Activated CD8-positive, alpha-beta memory T cell treated with anti-CD3 and anti-CD28 coated beads for 24 hours (primary cell): ENCODE measurements around the gene PARD6B.
A peak's percentile ranks its signal among the peaks of the same experiment; 100 is the strongest.
"Not testable (repeated sequence)": the region's sequence is repeated elsewhere in the genome, so short reads cannot be mapped to it uniquely, and the experiment has no call there.

Source experiments
- DNase-seq: peaks from one replicate; pipeline ENCODE4 v3.0.0-alpha.2; 2020

PARD6B gene

DNA sequence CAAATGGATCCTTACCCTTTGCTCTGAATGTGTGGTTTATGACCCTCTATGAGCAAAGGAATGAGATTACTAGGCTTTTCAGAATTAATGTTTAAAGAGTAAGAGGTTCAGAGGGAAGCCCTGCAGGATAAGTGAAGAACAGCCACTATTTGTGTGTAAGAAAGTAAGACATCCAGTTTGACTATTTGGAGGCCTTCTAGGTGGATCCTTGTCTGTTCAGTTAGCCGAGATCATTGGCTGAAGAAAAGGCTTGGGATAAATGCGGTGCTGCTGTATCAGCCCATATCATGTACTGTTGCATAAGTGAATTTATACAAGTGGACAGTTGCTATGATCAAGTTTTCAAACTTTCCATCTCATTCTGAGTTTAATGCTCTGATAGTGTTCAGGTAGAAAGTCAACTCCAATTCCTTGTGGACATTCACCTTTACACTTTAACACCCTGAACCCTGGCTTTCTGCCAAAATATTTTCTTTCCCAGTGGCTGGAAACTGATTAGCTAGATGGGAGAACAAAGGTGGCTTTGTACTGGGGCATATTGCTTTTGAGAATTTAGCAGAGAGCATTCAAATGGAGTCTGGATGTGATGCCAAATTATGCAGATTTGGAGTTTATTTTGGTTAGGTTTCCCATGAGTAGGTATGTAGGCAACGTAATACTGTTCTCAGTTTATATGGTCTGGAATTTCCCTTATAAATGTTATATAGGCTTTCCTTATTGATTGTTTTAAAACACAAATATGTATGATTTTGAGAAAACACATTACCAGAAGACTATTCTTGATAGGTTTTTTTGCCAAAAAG, 15.0 kb downstream of the PARD6B start:
- DNase-seq: peak; percentile 9

DNA sequence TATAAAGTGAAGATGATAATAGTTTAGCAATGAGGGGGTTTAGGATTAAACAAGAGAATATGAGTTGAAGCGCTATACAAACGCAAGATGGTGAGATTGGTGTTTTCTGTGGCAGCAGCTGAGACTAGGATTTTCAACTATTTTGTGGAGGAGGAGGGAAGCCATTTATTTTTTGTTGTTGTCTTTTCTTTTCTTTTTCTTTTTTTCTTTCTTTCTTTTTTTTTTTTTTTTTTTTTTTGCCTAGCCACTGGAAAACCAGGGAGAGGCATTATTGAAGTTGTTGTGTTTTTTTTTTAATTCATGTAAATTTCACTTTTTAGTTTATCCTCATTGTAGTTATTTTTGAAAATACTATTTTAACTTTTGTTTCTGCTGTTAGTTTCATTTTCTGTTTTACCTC, 15.9 kb downstream of the PARD6B start:
- DNase-seq: no peak

DNA sequence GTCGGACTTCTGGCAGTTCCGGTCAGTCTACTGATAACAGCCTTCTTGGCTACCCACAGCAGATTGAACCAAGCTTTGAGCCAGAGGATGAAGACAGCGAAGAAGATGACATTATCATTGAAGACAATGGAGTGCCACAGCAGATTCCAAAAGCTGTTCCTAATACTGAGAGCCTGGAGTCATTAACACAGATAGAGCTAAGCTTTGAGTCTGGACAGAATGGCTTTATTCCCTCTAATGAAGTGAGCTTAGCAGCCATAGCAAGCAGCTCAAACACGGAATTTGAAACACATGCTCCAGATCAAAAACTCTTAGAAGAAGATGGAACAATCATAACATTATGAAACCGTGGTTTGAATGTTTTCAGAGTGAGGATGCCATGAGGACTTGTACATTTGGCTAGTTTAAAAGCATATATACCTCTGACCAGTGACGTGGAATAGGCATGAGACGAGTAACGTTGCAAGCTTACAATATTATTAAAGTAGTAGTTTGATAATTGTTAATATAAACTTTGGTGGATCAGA, 18.8 kb downstream of the PARD6B start:
- peak; percentile 15 for DNase-seq

DNA sequence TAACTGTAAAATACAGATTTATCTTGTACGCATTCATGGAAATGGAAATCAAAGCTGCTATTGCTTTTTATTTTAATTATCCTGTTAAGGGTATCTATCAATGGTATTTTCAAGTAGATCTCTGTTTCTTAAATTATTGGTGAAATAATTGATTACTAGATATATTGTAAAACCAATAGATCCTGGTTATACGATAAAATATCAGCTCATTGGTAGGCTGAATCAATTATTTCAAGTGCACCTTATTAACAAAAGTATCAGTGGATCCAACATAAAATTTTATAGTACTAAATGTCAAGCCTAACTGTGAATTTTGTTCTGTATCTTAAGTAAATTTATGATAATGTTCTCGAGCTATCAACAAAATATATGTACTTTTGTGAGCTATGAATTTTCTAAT, 21.8 kb downstream of the PARD6B start:
- no peak for DNase-seq

DNA sequence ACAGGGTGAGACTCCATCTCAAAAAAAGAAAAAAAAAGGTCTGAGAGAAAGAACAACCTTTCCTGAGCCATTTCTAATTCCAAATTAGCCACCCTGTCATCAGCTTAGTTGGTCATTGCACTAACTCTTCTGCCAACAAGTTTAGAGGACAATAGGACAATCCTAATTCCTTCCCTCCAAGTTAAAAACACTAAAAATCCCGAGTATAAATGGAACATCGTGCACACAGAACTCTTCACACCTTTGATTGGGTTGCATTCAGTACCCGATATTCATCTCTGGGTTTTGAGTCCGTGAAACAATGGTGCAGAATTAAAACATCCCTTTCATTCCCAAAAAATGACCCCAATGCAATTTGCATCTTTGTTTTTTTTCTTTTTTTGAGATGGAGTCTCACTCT, 23.0 kb downstream of the PARD6B start:
- DNase-seq: no peak

DNA sequence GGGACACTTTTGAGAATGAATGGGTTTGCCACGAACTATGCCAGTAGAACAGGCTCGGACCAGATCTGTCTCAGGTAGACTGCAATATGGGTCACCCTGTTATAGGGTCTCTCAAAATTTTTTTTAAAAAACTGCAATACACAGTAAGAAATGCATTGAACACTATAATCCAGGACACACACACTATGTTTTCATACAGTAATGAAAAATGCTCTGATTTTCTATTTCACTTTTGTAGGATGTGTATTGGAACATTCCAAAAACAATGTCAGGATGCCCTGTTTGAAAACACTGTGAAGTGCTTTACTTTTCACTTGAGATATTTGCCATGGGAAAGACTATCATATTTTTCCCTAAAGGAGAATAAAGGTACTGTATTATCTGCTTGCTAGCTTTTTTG, 25.1 kb downstream of the PARD6B start:
- no peak for DNase-seq

DNA sequence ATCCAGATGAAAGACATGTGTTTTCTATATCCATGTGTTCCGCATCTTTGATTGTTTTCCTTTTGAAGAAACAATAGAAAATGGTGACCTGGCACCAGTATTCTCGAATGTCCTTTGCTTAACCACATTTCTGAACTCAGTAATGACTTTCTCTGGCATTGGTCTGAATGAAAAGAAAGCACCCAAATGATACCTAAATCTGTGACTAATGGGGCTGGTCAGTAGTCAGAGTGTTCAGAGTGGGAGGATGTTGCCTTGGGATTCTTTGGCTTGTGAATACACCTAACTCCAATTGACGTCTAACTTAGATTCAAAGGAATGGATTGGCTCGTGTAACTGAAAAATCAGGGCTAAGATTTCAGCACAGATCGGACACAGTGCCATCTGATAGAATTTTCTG, 27.1 kb downstream of the PARD6B start:
- peak; percentile 9 for DNase-seq

DNA sequence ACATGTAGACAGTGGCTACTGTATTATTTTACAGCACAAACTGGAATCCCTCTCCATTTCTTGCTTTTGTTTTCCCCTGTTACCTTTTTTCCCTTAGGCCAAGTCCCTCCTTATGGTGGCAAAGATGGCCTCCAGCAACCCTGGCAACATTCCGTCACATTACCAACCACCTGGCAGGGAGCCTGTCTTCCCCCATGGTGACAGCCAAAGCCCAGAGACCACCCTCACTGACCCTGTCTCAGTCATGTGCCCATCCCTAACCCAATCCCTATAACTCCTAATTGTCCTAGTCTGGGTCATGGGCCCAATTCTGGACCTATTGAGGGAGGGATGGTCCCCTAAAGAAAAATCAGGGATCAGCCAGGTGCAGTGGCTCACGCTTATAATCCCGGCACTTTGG, 27.6 kb downstream of the PARD6B start:
- peak; percentile 32 for DNase-seq

DNA sequence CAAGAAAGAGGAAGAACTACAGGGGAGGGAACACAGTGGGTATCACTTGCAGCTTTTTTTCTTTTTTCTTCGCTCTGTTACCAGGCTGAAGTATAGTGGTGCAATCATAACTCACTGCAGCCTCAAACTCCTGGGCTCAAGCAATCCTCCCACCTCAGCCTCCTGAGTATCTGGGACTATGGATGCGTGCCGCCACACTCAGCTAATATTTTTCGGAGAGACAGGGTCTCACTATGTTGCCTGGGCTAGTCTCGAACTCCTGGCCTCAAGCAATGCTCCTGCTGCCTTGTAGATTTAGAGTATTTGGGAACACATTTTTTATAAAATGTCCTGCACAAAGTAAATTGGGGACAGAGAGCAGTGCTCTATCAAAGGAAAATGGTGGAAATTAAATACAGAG, 28.3 kb downstream of the PARD6B start:
- DNase-seq: peak; percentile 5

DNA sequence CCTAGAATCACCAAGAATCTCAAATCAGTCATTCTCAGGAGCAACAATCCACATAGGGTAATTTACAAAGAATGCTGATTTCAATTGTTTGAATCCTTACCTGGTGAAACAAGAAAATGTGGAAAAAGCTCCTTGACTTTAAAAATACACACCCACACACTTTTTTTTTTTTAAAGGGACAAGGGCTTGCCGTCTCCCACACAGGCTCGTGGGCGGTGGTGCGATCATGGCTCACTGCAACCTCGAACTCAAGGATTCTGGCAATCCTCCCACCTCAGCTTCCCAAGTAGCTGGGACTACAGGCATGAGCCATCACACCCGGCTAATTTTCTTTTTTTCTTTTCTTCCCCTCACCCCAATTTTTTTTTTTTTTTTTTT, 30.7 kb downstream of the PARD6B start:
- DNase-seq: no peak

DNA sequence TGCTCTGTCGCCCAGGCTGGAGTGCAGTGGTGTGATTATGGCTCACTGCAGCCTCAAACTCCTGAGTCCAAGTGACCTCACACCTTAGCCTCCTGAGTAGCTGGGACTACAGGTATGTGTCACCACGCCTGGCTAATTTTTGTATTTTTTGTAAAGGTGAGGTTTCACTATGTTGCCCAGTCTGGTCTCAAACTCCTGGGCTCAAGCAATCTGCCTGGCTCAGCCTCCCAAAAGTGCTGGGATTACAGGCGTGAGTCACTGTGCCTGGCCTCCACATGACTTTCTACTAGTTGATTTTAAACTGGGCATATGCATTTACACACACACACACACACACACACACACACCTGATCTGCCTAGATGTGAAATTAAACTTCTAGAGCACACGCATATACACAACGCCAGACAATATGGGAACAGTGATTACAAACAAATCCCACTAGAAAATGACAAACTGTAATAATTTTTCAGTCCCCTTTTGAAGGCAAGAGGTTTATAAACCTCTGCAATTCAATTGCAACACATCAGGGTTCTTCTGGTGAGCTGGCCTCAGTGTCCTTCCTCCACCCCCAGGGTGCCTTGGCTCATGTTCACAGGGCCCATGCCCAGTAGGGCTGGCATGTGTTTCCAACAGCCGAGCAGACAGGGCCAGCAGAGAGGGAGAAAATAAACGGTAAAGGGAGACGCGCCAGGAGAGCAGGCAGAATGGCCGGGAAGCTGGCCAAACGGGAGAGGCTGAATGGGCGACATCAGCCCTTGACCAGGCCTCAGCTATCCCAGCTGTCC, 31.2 kb downstream of the PARD6B start:
- peak; percentile 19 for DNase-seq

DNA sequence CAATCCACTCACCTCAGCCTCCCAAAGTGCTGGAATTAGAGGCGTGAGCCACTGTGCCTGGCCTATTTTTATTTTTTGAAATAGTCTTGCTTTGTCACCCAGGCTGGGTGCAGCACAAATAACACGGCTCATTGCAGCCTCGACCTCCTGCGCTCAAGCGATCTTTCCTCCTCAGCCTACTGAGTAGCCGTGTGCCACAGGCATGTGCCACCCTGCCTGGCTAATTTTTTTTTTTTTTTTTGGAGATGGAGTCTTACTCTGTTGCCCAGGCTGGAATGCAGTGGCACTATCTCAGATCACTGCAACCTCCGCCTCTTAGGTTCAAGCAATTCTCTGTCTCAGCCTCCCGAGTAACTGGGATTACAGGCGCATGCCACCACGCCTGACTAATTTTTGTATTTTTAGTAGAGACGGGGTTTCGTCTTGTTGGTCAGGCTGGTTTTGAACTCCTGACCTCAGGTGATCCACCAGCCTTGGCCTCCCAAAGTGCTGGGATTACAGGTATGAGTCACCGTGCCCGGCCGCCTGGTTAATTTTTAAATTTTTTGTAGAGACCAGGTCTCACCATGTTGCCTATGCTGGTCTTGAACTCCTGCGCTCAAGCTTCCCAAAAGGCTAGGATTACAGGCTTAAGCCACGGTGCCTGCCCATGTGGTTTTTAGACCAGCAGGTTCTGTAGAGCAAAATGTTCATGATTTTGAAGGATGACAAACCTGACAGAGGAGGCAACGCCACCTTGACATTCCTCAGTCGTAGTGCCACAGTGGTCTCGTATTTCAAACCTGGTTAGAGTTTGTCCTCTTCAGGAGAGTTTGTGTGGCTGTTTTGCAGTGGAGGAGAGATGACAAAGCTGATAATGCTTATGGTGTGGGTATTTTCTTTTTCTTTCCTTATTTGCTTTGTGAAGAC, 32.4 kb downstream of the PARD6B start:
- not testable (repeated sequence) for DNase-seq

DNA sequence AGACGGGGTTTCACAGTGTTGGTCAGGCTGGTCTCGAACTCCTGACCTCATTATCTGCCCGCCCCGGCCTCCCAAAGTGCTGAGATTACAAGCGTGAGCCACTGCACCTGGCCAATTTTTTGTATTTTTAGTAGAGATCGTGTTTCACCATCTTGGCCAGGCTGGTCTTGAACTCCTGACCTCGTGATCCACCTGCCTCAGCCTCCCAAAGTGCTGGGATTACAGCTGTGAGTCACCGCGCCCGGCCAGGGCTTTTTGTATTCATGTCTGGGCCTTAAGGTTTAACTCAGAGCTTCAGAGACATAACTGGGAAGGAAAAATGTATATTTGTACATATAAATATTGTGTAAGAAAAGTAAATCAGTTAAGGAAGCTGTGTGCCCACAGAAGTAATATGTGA, 33.9 kb downstream of the PARD6B start:
- not testable (repeated sequence) for DNase-seq

DNA sequence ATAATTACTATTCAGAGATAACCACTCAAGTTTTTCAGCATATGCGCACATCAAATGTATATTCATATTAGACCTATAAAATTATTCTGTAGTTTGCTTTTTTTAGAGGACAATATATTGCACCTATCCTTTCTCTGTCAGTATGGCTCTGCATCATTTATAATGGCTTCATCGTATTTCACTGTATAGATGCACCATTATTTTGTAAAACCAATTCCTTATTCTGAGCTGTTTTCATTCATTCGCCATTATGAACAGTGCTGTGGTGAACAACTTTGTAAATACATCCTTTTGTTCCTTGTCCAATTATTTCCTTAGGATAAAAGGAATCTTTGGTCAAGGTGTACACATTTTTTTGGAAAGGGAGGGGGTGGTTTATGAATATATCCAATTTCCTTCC, 34.3 kb downstream of the PARD6B start:
- DNase-seq: no peak

DNA sequence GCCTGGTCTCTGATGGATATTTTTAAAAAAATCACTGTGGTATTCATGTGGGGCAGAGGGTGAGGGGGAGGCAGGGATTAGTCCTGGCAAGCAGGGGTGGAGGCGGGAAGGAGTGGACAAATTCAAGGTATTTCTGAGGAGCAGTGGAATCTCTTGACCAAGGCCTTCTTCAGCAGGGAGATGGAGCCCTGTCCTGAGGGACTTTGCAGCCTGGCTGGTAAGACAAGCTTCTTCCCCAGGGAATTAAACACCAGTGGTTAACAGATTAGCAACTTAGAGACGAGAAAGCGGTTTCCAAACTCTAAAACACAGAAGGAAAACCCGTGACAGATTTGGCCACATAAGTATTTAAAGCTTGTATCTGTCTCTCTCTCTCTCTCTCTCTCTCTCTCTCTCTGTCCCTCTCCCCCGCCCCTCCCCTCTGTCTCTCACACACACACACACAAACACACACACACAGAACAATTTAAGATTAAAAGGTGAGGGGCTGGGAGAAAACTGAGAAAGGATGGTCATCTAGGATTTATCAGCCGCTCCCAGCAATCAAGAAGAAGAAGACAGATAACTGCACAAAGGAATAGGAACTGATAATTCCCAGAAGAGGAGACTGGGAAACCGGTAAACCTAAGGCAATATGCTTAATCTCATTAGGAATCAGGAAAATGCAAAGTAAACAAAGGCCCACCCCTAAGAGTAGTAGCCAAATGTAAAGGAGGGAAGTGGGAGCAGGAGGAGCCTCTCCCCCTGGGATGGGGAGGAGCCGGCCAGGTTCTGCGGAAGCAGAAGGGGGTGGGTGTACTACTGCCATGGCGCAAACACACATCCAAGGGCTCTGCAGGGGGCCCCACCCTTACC, 35.8 kb downstream of the PARD6B start:
- DNase-seq: not testable (repeated sequence)

DNA sequence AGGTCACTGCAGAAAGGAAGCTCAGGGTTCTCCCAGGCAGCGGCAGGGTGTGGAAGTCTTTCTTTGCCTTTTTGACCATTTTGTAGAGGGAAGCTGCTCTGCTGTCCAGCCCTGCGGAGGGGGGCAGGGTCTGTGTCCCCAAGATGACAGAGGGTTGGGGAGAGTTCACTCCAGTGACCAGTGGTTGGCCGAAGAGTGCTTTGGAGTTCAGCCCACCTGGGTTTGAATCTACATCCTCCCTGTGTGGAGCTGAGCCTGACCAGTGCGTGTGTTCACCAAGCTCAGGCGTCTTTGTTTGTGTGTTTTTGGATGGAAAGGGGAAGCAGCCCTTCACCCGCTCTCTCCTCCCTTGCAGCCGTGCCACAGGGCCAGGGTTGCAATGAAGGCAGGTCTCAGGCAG, 37.6 kb downstream of the PARD6B start:
- not testable (repeated sequence) for DNase-seq

DNA sequence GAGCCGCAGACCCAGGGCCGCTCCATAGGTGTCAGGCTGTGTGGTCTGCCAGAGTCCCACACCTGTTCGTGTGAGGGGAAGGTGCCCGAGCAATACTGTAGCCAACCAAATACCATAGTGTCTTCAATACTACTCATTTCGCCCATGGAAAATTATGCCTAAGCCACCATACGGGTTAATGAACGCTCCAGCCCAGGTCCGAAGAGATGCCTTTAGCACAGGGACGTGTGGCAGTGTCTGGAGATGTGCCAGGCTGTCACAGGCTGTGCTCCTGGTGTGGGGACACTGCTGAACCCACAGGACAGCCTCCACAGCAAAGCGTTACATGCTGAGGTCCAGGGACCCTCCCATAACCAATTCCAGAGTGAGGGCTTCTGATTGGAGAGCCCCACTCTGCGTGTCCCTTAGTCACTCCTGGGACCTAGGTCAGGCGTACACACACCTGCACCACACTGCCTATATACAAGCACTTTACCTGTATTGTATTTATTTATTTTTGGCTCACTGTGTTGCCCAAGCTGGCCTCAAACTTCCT, 38.2 kb downstream of the PARD6B start:
- not testable (repeated sequence) for DNase-seq

DNA sequence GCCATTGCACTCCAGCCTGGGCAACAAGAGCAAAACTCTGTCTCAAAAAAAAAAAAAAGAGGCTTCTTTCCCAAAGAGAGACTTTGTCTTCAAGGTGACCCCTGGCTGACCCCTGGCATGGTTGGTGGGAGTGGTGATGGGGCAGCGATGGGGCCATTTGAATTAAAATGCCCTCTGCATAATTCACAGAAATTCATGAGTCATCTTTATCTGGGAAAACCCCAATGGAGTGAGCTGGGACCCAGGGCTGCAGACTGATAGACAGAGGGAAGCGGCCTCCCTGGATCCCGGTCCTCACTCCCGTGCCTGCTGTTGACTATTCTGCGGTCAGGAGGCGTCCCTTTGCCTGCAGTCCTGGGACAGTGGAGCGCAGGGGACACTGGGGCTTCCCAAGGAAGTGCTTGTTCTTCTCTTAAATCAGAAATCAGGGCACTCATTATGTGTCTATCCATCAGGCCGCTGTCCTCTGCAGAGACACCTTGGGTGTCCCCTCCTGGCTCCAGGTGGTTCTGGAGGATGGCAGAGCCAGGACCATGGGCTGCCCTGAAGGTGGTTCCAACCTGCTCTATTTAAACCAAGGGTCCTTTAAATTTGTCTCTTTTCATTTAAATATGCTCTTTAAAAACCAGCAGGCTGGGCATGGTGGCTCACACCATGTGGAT, 40.2 kb downstream of the PARD6B start:
- not testable (repeated sequence) for DNase-seq

DNA sequence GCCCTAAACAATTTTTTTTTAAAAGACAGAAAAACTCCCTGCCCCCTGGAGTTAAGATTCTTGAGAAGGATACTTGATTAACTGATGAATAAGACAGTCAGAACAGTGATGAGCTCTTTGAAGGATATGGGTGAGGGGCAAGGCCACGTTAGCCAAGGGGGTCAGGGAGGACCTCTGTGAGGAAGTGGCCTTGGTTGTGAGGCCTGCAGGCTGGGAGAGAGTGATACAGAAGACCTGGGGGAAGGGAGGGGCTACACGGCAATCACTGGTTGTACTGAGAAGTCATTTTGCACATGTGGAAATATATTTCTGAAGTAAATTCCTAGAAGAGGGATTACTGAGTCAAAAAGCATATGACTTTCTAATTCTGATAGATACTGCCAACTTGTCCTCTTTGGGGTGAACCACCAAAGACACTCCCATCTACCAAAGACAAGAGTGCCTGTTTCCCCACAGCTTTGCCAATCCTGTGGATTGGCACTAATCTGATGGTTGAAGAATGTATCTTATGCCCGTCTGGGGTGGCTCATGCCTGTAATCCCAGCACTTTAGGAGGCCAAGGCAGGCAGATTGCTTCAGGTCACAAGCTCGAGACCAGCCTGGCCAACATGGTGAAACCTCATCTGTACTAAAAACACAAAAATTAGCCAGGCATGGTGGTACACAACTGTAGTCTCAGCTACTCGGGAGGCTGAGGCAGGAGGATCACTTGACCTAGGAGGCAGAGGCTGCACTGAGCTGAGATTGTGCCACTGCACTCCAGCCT, 41.2 kb downstream of the PARD6B start:
- DNase-seq: no peak

DNA sequence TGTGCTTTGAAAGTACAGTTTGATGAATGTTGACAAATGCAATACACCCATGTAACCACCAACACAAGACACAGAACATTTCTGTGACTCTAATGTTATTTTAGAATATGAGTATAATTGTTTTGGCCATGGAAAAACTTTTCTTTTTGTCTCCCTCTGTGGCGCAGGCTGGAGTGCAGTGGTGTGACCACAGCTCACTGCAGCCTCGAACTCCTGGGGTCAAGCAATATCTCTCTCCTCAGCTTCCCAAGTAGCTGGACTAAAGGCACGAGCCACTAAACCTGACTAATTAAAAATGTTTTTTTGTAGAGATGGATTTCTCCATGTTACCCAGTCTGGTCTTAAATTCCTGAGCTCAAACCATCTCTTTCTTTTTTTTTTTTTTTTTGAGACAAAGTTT, 43.1 kb downstream of the PARD6B start:
- DNase-seq: no peak
